CD4-positive, alpha-beta T cell treated with Interleukin-17A for 4 hours (primary cell): Measurements from ENCODE around the gene DMXL1.
"Not testable (repeated sequence)": the region's sequence is repeated elsewhere in the genome, so short reads cannot be mapped to it uniquely, and the experiment has no call there.

Experiments used
- DNase-seq: peaks from one replicate; pipeline ENCODE4 v3.0.0-alpha.2; 2020; ENCODE audit warnings: mixed read lengths

The DMXL1 gene

GRCh38 chr5:119218830-119219782, 148.2 kb downstream of the DMXL1 start:
- DNase-seq, result no peak

- DNase-seq, result no peak
Observed at GRCh38 chr5:119220576-119221197, 149.8 kb downstream of the DMXL1 start.

GRCh38 chr5:119221330-119221729, 150.4 kb downstream of the DMXL1 start:
- no peak for DNase-seq

GRCh38 chr5:119229950-119230349, 159.1 kb downstream of the DMXL1 start:
- no peak for DNase-seq

- DNase-seq, result no peak
Observed at GRCh38 chr5:119238265-119239118, 167.6 kb downstream of the DMXL1 start.

- DNase-seq, result no peak
Observed at GRCh38 chr5:119239119-119239417, 168.2 kb downstream of the DMXL1 start.

- not testable (repeated sequence) for DNase-seq
Observed at GRCh38 chr5:119239826-119240225, 168.9 kb downstream of the DMXL1 start.

GRCh38 chr5:119243888-119244287, 173.0 kb downstream of the DMXL1 start:
- DNase-seq, result no peak

GRCh38 chr5:119250946-119251901, 180.3 kb downstream of the DMXL1 start:
- DNase-seq, result no peak

GRCh38 chr5:119255571-119256356, 184.9 kb downstream of the DMXL1 start:
- no peak for DNase-seq

GRCh38 chr5:119257613-119258012, 186.7 kb downstream of the DMXL1 start:
- DNase-seq, result no peak

GRCh38 chr5:119263639-119264038, 192.8 kb downstream of the DMXL1 start:
- no peak for DNase-seq

- no peak for DNase-seq
Observed at GRCh38 chr5:119264186-119264585, 193.3 kb downstream of the DMXL1 start.

GRCh38 chr5:119267958-119268386, 197.1 kb downstream of the DMXL1 start:
- DNase-seq, result peak; percentile 79

GRCh38 chr5:119268387-119269060, 197.6 kb downstream of the DMXL1 start:
- DNase-seq, result peak; percentile 94

GRCh38 chr5:119269061-119269944, 198.4 kb downstream of the DMXL1 start:
- DNase-seq, result peak; percentile 61

- no peak for DNase-seq
Observed at GRCh38 chr5:119270121-119270565, 199.3 kb downstream of the DMXL1 start.

GRCh38 chr5:119270960-119271757, 200.3 kb downstream of the DMXL1 start:
- no peak for DNase-seq
